ENCODE results near the gene APCDD1.

DNA sequence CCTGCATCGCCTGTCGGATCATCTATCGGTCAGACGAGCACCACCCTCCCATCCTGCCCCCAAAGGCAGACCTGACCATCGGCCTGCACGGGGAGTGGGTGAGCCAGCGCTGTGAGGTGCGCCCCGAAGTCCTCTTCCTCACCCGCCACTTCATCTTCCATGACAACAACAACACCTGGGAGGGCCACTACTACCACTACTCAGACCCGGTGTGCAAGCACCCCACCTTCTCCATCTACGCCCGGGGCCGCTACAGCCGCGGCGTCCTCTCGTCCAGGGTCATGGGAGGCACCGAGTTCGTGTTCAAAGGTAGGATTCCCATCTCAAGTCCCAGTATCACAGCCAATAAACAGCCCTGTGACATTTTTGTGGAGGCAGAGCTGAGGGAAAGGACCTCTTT is 31.0 kb downstream of the APCDD1 start:
- TF ChIP-seq POLR2A (IDR thresholded peaks at IDR 0.05): no peak
- TF ChIP-seq, protein P1, sequence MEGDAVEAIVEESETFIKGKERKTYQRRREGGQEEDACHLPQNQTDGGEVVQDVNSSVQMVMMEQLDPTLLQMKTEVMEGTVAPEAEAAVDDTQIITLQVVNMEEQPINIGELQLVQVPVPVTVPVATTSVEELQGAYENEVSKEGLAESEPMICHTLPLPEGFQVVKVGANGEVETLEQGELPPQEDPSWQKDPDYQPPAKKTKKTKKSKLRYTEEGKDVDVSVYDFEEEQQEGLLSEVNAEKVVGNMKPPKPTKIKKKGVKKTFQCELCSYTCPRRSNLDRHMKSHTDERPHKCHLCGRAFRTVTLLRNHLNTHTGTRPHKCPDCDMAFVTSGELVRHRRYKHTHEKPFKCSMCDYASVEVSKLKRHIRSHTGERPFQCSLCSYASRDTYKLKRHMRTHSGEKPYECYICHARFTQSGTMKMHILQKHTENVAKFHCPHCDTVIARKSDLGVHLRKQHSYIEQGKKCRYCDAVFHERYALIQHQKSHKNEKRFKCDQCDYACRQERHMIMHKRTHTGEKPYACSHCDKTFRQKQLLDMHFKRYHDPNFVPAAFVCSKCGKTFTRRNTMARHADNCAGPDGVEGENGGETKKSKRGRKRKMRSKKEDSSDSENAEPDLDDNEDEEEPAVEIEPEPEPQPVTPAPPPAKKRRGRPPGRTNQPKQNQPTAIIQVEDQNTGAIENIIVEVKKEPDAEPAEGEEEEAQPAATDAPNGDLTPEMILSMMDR (IDR thresholded peaks at IDR 0.05): no peak

Data from thyroid gland (tissue), 4 donors.